AG04450 (cell line): ENCODE data around the gene CYP2W1. TPM values are rescaled to one million over a fixed set of nuclear protein-coding genes. Genes with fewer than 3 reads are reported as not detected.

Experiments used
- CTCF ChIA-PET: fragments of 300-600, 350-600 bp; formaldehyde crosslinking; extraction: SDS; loops from one replicate; lab custom pipeline; 2022; ENCODE audit warnings: antibody characterized with exemption, inconsistent platforms; lab: Charles Lee
- POLR2A ChIA-PET: fragments of 350-600 bp; formaldehyde crosslinking; extraction: SDS; loops from one replicate; lab custom pipeline; 2021; ENCODE audit warnings: antibody characterized with exemption, inconsistent platforms; lab: Yijun Ruan, JAX
- DNase-seq: peaks from one replicate; pipeline ENCODE4 v3.0.0-alpha.2; 2011; ENCODE audit warnings: low read depth, low spot score
- H3K27ac ChIP-seq: one replicate; pipeline ENCODE4 v1.5.1; 2012; ENCODE audit warnings: low read depth, low read length, control low read depth
- H3K27me3 ChIP-seq: one replicate; pipeline ENCODE4 v1.6.0; 2012; ENCODE audit warnings: low read length; ENCODE audit not compliant: control insufficient read depth, insufficient read depth
- H3K4me3 ChIP-seq: 2 replicates; pipeline ENCODE4 v1.5.1; 2011; ENCODE audit warnings: mild to moderate bottlenecking, low read depth, low read length, control low read depth
- H3K9me3 ChIP-seq: 2 replicates; pipeline ENCODE4 v1.5.1; 2012; ENCODE audit warnings: low read length; ENCODE audit not compliant: control insufficient read depth, insufficient read depth
- polyA plus RNA-seq: library from polyadenylated mRNA; depleted of rRNA; stranded (reverse); fragments of >200 nt; gene quantifications from 2 replicates; pipeline ENCODE4 v1.2.3, GENCODE V29; 2011
- TF ChIP-seq, protein P1 (sequence below): IDR thresholded peaks from 2 replicates; pipeline ENCODE4 v1.5.1; 2011; ENCODE audit warnings: low read depth, low read length, control low read depth, inconsistent platforms

The CYP2W1 gene
- polyA plus RNA-seq, 1 experiment, result not detected

DNA sequence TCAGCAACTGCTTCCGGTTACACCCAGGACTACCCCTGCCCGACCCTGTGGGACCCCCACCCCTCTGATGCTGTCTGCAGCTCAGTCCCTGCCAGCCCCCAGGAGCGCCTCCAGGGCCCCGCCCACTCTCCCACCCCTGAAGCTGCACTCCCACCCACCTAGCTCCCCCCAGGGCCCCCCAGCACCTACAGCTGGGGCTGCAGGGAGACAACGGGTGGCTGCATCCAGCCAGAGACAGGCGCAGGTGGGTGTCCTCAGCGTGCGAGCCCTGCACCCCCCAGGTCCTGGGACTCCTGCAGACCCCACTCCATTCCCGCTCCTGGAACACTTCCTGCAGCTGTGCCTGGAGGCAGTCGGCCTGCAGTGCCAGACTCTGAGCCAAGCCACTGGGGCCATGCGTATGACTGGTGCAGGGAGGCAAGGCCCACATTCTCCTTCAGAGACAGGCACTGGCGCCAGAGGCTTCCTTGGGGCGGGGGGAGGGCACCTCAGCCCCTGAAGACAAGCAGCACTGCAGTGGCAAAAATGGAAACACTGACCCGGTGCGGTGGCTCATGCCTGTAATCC is 6.1 kb downstream of the CYP2W1 start:
- H3K27ac ChIP-seq, result no peak overlapping the region
- H3K4me3 ChIP-seq, result no peak overlapping the region
- CTCF ChIA-PET, result interaction anchor here (1.0 to 1.8 kb wide), 2 partner anchors 14 to 76 kb away, joined by 3 to 15 read pairs; partner anchors contain the start of gene COX19
- no peaks in the 10 kb centered on the region; the same call in 1 of the 2 replicates for H3K9me3 ChIP-seq
- TF ChIP-seq, protein P1, sequence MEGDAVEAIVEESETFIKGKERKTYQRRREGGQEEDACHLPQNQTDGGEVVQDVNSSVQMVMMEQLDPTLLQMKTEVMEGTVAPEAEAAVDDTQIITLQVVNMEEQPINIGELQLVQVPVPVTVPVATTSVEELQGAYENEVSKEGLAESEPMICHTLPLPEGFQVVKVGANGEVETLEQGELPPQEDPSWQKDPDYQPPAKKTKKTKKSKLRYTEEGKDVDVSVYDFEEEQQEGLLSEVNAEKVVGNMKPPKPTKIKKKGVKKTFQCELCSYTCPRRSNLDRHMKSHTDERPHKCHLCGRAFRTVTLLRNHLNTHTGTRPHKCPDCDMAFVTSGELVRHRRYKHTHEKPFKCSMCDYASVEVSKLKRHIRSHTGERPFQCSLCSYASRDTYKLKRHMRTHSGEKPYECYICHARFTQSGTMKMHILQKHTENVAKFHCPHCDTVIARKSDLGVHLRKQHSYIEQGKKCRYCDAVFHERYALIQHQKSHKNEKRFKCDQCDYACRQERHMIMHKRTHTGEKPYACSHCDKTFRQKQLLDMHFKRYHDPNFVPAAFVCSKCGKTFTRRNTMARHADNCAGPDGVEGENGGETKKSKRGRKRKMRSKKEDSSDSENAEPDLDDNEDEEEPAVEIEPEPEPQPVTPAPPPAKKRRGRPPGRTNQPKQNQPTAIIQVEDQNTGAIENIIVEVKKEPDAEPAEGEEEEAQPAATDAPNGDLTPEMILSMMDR, result no peak
- no peak for DNase-seq
- POLR2A ChIA-PET, result interaction anchor here (1.4 kb wide), 1 partner anchor 14 kb away, joined by 6 read pairs; the partner anchor contains the start of gene COX19
- peaks cover 6% of the 10 kb centered on the region for H3K27me3 ChIP-seq

DNA sequence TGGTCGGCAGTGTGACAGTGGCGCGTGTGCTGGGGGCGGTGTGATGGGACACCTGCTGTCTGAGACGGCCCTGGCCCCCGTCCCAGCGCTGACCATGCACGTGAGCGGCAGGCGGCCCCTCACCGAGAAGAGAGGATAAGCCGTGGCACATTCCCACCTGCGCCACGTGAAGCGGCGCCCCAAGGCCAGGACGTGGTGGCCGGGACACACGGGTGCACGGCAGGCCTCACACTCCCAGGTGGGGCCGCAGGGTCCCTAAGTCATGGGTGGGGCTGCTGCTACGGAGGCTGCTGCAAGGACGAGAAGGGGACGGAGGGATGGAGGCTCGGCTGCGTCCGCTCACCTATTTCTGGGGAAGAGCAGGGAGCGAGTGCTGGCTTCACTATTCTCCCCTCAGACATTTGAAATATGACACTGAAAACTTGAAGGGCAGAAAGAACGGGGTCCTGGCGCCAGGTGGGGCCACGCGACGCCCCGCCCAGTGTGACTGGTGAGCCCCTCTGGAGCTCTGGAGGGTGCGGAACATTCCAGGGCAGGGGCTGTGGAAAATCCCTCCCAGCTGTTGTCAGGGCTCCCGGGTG is 7.5 kb downstream of the CYP2W1 start:
- TF ChIP-seq, protein P1, result no peak
- no peak overlapping the region for H3K4me3 ChIP-seq
- no peak overlapping the region for H3K27ac ChIP-seq
- no peaks in the 10 kb centered on the region; the same call in 1 of the 2 replicates for H3K9me3 ChIP-seq
- ChIA-PET POLR2A (no interaction called here), CTCF (interaction anchor here (1.3 to 6.1 kb wide), 2 partner anchors 8 to 76 kb away, joined by 4 to 182 read pairs; partner anchors contain the start of gene CYP2W1)
- DNase-seq, result no peak
- peaks cover 5% of the 10 kb centered on the region for H3K27me3 ChIP-seq

- Histone ChIP-seq H3K27me3 (peaks cover 4% of the 10 kb centered on the region), H3K9me3 (no peaks in the 10 kb centered on the region; the same call in 1 of the 2 replicates), H3K27ac (no peak overlapping the region), H3K4me3 (no peak overlapping the region)
- TF ChIP-seq, protein P1, result no peak
- DNase-seq, result no peak
- ChIA-PET CTCF (interaction anchor here (1.3 to 6.1 kb wide), 4 partner anchors 9 to 113 kb away, joined by 3 to 182 read pairs (median 8); partner anchors contain the start of genes CYP2W1 and GPR146), POLR2A (no interaction called here)
Measured at GRCh38 chr7:990933-991728, 8.2 kb downstream of the CYP2W1 start.

GRCh38 chr7:991729-992656 is 9.0 kb downstream of the CYP2W1 start:
- Histone ChIP-seq H3K27me3 (peaks cover 4% of the 10 kb centered on the region), H3K27ac (no peak overlapping the region), H3K9me3 (no peaks in the 10 kb centered on the region; the same call in 1 of the 2 replicates), H3K4me3 (no peak overlapping the region)
- CTCF ChIA-PET, result interaction anchor here (0.7 to 6.1 kb wide), 25 partner anchors 10 to 191 kb away, joined by 3 to 182 read pairs (median 7); partner anchors contain the start of genes COX19, CYP2W1, GPER1 and GPR146
- TF ChIP-seq, protein P1, result no peak
- POLR2A ChIA-PET, result interaction anchor here (1.4 kb wide), 1 partner anchor 74 kb away, joined by 10 read pairs; no protein-coding TSS in a partner anchor
- DNase-seq, result no peak
